Esophagus muscularis mucosa (tissue), 4 donors: ENCODE results near the gene MT3.

Experiments used
- EP300 ChIP-seq: sonication (generic); formaldehyde crosslinking; IDR thresholded peaks from one replicate; pipeline ENCODE4 v1.6.1; 2017; ENCODE audit warnings: antibody characterized with exemption
- POLR2AphosphoS5 ChIP-seq, 2 donors: sonication (generic); formaldehyde crosslinking; IDR thresholded peaks; one replicate each; pipeline ENCODE4 v1.6.1; 2017; ENCODE audit warnings: antibody characterized with exemption in 2 of 2
- TF ChIP-seq, protein P1 (sequence below), 3 experiments: fragments of 200-600 bp in 2 of 3; fragments of 450-650 bp in 1 of 3; sonication (generic) in 2 of 3; IDR thresholded peaks; one replicate each; pipeline ENCODE4 v1.5.1; 2017 to 2019; ENCODE audit warnings: antibody characterized with exemption in 3 of 3, mild to moderate bottlenecking in 2 of 3, moderate library complexity in 1 of 3

DNA sequence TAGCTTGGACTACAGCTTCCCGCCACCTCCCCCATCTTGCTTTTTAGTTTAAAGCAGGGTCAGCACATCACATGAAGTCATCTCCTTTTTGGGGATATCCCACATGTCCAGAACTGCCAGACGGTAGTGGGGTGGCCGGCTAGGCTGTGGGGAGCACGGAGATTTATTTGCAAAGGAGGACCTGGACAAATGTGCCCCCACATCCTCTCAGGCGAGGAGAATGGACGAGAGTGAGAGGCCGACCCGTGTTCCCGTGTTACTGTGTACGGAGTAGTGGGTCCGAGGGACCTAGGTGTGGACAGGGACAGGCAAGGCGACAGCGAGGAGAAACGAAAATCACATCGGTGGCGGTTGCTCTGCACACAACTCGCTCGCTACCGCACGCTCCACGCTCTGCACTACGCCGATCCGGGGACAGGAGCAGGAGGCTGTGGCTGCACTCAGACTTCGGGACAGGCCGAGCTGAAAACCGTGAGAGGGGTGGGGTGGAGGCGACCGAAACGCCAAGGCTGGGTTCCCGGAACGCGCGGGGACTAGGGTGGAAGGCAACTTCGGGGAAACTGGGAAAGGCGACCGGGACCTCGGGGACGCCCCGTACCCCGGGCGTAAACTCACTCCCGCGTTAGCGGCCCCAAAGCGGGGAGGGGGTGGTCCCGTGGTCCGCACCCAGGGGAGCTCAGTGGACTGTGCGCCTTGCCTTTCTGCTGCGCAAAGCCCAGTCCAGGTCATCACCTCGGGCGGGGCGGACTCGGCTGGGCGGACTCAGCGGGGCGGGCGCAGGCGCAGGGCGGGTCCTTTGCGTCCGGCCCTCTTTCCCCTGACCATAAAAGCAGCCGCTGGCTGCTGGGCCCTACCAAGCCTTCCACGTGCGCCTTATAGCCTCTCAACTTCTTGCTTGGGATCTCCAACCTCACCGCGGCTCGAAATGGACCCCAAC lies 48.8 kb downstream of the MT3 start, which contains the start of gene MT1A:
- TF ChIP-seq, protein P1, sequence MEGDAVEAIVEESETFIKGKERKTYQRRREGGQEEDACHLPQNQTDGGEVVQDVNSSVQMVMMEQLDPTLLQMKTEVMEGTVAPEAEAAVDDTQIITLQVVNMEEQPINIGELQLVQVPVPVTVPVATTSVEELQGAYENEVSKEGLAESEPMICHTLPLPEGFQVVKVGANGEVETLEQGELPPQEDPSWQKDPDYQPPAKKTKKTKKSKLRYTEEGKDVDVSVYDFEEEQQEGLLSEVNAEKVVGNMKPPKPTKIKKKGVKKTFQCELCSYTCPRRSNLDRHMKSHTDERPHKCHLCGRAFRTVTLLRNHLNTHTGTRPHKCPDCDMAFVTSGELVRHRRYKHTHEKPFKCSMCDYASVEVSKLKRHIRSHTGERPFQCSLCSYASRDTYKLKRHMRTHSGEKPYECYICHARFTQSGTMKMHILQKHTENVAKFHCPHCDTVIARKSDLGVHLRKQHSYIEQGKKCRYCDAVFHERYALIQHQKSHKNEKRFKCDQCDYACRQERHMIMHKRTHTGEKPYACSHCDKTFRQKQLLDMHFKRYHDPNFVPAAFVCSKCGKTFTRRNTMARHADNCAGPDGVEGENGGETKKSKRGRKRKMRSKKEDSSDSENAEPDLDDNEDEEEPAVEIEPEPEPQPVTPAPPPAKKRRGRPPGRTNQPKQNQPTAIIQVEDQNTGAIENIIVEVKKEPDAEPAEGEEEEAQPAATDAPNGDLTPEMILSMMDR (IDR thresholded peaks at IDR 0.05), result no peak
- TF ChIP-seq EP300 (peak; percentile 72), POLR2AphosphoS5 (IDR thresholded peaks at IDR 0.05) (peak; percentile 82 to 89)
